Endothelial cell of hepatic sinusoid (primary cell): Measurements from ENCODE around the gene IL12B.
"Not testable (repeated sequence)": the region's sequence is repeated elsewhere in the genome, so short reads cannot be mapped to it uniquely, and the experiment has no call there.

Experiments used
- in situ Hi-C: cut with HindIII; loops from 2 replicates; pipeline ENCODE4 v1.10.0; 2017; ENCODE audit warnings: low sequenced_read_pairs

The IL12B gene

DNA sequence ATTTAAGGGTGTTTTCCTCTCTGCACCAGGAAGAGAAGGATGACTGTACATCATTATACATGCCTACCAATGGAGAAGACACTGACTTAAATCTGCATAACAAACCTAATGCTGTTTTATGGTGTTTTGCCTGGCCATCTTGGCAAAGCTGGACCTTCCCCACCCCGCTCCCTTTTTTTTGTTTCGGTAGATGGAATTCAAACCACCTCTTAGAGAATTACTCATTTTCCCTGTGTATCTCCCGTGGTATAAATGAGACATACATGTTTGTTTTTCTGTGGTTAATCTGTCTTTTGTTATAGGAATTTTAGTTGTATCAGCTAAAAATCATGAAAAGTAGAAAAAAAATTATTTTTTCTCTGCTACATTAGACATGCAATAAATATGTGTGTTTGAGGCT, 28.8 kb downstream of the IL12B start:
- in situ Hi-C loops, result no loop called here

DNA sequence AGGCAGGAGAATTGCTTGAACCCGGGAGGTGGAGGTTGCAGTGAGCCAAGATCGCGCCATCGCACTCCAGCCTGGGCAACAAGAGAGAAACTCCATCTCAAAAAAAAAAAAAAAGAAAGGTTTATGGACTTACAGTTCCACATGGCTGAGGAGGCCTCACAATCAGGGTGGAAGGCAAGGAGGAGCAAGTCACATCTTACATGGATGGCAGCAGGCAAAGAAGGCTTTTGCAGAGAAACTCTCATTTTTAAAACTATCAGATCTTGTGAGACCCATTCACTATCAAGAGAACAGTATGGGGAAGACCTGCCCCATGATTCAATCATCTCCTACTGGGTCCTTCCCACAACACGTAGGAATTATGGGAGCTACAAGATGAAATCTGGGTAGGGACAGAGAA, 33.0 kb downstream of the IL12B start:
- in situ Hi-C loops, result not testable (repeated sequence)

DNA sequence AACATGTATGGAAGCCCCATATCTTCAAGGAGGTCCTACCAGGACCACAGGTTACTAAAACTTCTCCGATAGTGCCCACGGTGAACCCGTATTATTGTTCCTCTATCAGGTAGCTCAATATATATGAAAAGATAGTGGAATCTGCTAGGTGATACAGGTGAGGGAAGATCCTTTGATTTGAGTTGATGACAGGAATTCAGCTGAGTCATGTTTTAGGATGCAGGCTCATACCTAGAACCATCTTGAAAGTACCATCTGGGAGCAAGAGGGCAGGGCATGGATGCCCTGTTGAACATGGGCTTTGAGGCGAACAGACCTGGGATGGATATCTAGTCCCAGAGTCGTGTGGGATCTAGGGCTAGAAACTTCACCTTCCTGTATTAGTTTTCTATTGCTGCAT, 35.4 kb downstream of the IL12B start:
- in situ Hi-C loops, result no loop called here

DNA sequence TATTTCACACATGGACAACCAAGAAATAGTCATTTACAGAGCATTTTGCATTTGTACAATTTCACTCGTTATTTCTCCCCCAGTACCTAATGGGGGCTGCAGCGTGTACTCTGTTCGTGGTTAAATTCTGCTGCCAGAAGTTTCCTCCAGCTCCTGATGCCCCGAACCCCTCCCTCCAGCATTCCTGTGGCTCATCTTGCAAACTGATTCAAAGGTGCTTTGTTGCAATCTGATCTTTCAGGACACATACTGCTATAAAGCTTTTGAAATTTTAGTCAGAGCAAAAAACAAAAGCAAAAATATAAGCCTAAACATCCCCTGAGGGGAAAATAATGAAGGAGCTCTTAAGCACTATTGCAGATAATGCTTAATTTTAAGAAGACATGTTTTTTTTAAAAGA, 39.5 kb downstream of the IL12B start:
- in situ Hi-C loops, result no loop called here

DNA sequence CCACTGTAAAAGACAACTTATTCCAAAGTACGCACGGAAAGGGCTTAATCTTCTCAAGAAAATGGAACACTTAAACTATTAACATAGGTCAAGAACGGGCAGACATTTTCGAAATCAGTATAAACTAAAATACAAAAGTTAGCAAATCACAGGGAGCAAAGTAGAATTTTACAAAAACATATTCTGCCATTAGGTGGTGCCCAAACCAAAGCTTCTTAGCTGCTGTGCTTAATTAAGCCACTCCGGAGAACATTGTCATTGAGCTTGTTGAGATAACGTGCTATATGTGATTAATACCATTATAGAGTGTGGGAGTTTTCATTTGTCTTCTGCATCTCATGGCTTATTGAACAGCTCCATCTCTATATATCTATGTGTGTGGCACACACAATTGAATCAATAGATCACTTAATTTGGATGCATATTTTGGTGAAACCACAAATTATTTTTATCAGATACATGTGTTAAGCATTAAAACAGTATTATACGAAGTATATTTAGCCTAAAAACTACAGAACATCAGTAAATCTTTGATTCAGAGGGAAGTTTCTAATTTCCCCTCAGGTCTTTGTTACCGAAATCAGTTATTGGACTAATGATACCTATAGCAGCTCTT, 43.8 kb downstream of the IL12B start:
- in situ Hi-C loops, result no loop called here

DNA sequence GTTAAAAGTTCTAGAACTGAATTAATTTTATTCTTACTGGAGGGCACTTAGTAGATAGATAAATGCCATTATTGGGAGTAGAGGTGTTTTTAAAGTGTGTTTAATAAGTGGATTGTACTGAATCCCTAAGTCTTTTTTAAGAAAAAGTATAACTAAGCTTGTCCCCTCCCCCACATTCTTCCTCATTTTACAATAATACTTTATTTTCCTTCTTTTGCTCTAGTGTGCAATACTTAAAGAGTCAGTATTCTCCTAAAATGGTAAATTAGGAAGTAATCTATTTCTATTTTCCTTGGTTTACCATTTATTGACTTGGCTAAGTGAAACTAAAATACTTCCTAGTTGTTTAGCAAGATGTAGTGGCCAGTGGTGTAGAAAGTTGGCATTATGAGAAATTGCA, 55.6 kb downstream of the IL12B start:
- in situ Hi-C loops, result loop anchor here (25.0 kb wide), 1 partner anchor 112 kb away; no protein-coding TSS in a partner anchor

DNA sequence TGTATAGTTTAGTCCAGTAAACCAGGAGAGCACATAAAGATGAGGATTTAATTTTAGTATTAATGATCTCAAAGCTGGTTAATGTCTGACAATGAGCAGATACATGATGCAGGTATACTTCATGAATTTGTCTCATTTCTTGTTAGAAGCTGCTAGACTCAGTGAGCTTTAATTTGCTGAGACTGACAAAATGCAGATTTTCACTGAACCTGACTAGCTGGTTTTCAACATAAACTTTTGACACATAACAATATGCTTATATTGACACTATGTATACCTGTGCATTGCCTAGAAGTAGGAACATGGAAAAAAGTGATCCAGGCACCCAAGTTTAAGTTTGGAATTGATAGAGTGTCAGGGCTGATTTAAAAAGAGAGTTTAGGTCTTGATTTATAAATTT, 56.4 kb downstream of the IL12B start:
- in situ Hi-C loops, result loop anchor here (25.0 kb wide), 1 partner anchor 112 kb away; no protein-coding TSS in a partner anchor

DNA sequence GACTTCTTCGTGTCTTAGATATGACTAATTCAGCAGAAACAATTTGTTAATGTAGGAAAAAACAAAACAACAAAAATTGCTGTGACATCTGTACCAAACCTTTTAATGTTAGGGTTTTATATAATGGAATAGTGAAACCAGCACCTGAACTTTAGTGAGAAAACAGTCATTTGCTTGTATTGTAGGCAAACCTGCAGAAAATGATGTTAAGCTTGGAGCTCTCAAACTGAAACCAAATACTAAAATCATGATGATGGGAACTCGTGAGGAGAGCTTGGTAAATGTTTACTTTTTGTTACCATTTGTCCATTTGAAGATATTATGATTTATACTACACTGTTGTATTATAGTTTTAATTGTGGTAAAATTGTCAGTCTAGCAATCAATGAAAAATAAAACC, 60.6 kb downstream of the IL12B start:
- in situ Hi-C loops, result loop anchor here (25.0 kb wide), 1 partner anchor 107 kb away; no protein-coding TSS in a partner anchor

DNA sequence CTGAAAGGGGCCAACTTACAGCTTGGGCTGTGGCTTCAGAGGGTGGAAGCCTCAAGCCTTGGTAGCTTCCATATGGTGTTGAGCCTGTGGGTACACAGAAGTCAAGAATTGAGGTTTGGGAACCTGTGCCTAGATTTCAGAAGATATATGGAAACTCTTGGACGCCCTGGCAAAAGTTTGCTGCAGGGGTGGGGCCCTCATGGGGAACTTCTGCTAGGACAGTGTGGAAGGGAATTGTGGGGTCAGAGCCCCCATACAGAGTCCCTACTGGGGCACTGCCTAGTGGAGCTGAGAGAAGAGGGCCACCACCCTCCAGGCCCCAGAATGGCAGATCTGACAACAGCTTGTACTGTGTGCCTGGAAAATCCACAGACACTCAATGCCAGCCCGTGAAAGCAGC, 63.5 kb downstream of the IL12B start:
- in situ Hi-C loops, result loop anchor here (25.0 kb wide), 1 partner anchor 104 kb away; no protein-coding TSS in a partner anchor
